ENCODE results near the gene ATXN7L1. TPM values are rescaled to one million over a fixed set of nuclear protein-coding genes. Genes with fewer than 3 reads are reported as not detected.

The ATXN7L1 gene
- total RNA-seq, 1 donor from 2014 or later, result 16.3 TPM

GRCh38 chr7:105778956-105779355 is 97.4 kb downstream of the ATXN7L1 start:
- no peak for DNase-seq (ENCODE audit: low spot score)

- DNase-seq (ENCODE audit: low spot score), result no peak
Observed at GRCh38 chr7:105776986-105777910, 99.2 kb downstream of the ATXN7L1 start.

- DNase-seq (ENCODE audit: low spot score), result peak; percentile 53
Observed at GRCh38 chr7:105776068-105776790, 100.2 kb downstream of the ATXN7L1 start.

GRCh38 chr7:105775580-105775979 is 100.8 kb downstream of the ATXN7L1 start:
- DNase-seq (ENCODE audit: low spot score), result no peak

- no peak for DNase-seq (ENCODE audit: low spot score)
Observed at GRCh38 chr7:105773030-105773460, 103.4 kb downstream of the ATXN7L1 start.

- DNase-seq (ENCODE audit: low spot score), result no peak
Observed at GRCh38 chr7:105769901-105770628, 106.3 kb downstream of the ATXN7L1 start.

- DNase-seq (ENCODE audit: low spot score), result no peak
Observed at GRCh38 chr7:105768898-105769507, 107.4 kb downstream of the ATXN7L1 start.

- no peak for DNase-seq (ENCODE audit: low spot score)
Observed at GRCh38 chr7:105768117-105768516, 108.3 kb downstream of the ATXN7L1 start.

GRCh38 chr7:105766421-105767073 is 109.9 kb downstream of the ATXN7L1 start:
- no peak for DNase-seq (ENCODE audit: low spot score)

- no peak for DNase-seq (ENCODE audit: low spot score)
Observed at GRCh38 chr7:105765846-105766245, 110.6 kb downstream of the ATXN7L1 start.

- no peak for DNase-seq (ENCODE audit: low spot score)
Observed at GRCh38 chr7:105764506-105764905, 111.9 kb downstream of the ATXN7L1 start.

- DNase-seq (ENCODE audit: low spot score), result no peak
Observed at GRCh38 chr7:105760551-105761447, 115.6 kb downstream of the ATXN7L1 start.

- peak; percentile 41 for DNase-seq (ENCODE audit: low spot score)
Observed at GRCh38 chr7:105759670-105760550, 116.5 kb downstream of the ATXN7L1 start.

- no peak for DNase-seq (ENCODE audit: low spot score)
Observed at GRCh38 chr7:105756367-105756766, 120.0 kb downstream of the ATXN7L1 start.

- no peak for DNase-seq (ENCODE audit: low spot score)
Observed at GRCh38 chr7:105752671-105753275, 123.6 kb downstream of the ATXN7L1 start.

GRCh38 chr7:105751054-105751453 is 125.3 kb downstream of the ATXN7L1 start:
- DNase-seq (ENCODE audit: low spot score), result no peak

GRCh38 chr7:105748701-105749100 is 127.7 kb downstream of the ATXN7L1 start:
- no peak for DNase-seq (ENCODE audit: low spot score)

- no peak for DNase-seq (ENCODE audit: low spot score)
Observed at GRCh38 chr7:105745681-105746330, 130.6 kb downstream of the ATXN7L1 start.
